ENCODE data around the gene TAS2R19.

DNA sequence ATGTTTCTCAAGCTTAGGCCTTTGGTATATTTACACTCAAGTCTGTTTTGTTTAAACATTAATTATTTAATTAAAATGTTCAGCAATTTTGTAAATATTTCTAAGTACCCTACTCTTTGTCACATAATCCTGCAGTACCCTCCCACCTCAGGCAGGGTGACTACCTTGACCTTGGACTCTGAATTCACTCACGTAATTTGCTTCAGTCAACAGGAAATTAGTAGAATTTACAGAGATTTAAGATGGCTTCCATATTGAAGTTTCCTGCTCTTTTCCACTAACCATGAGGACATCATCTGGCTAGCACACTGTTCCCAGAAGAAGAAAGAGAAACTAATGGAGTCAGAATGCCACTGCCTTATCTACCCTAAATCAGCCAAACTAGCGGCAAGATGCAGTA, 967 bp upstream of the TAS2R19 start:
- TF ChIP-seq CTCF (IDR thresholded peaks at IDR 0.05) (no peak), TP53 (CRISPR knock-in tag; IDR thresholded peaks at IDR 0.05) (no peak), RFX5 (IDR thresholded peaks at IDR 0.05) (no peak), BHLHE40 (IDR thresholded peaks at IDR 0.05; ENCODE audit: low read depth, low read length) (no peak), EP300 (IDR thresholded peaks at IDR 0.05) (no peak), PBX3 (IDR thresholded peaks at IDR 0.05) (no peak), CBX8 (IDR thresholded peaks at IDR 0.05) (no peak), RNF2 (IDR thresholded peaks at IDR 0.05; ENCODE audit: borderline replicate concordance, low read depth) (no peak), RARB (CRISPR knock-in tag; IDR thresholded peaks at IDR 0.05) (no peak), SMC3 (IDR thresholded peaks at IDR 0.05) (no peak)
- TF ChIP-seq, protein P1, sequence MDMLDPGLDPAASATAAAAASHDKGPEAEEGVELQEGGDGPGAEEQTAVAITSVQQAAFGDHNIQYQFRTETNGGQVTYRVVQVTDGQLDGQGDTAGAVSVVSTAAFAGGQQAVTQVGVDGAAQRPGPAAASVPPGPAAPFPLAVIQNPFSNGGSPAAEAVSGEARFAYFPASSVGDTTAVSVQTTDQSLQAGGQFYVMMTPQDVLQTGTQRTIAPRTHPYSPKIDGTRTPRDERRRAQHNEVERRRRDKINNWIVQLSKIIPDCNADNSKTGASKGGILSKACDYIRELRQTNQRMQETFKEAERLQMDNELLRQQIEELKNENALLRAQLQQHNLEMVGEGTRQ (IDR thresholded peaks at IDR 0.05) = no peak
